KOPT-K1 (cell line): ENCODE results near the gene IFT81.
"Not testable (repeated sequence)": the region's sequence is repeated elsewhere in the genome, so short reads cannot be mapped to it uniquely, and the experiment has no call there.

Source experiments
- H3K27ac ChIP-seq: fragments of 200-600 bp; sonication (generic); 2 replicates; pipeline ENCODE4 v1.5.1; 2016; ENCODE audit warnings: antibody characterized with exemption, mild to moderate bottlenecking, low read depth, low read length; ENCODE audit not compliant: poor library complexity, severe bottlenecking
- H3K36me3 ChIP-seq: fragments of 200-600 bp; sonication (generic); 2 replicates; pipeline ENCODE4 v1.5.1; 2017; ENCODE audit warnings: antibody characterized with exemption, mild to moderate bottlenecking, low read length, moderate library complexity; ENCODE audit not compliant: insufficient read depth
- H3K9me3 ChIP-seq: fragments of 200-600 bp; sonication (generic); 2 replicates; pipeline ENCODE4 v1.5.1; 2017; ENCODE audit warnings: antibody characterized with exemption, low read length, mild to moderate bottlenecking; ENCODE audit not compliant: insufficient read depth, poor library complexity, severe bottlenecking

IFT81 gene

DNA sequence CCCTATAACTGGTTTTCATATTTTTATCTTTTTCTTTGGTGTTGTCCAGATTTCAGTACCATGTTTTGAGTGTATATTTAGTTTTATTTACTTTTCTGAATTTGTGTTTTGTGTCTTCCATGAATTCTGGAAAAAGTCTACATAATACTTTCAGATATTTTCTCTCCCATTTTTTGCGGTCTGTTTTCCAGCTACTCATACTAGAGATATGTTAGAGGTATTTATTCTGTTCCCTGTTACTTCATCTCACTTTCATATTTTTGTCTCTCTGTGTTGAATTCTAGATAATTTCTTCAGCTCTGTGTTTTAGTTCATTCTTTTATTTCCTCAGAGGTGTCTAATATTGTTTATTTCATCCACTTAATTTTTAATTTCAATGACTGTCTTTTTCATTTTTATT is 74.2 kb downstream of the IFT81 start:
- no peak overlapping the region for H3K27ac ChIP-seq

DNA sequence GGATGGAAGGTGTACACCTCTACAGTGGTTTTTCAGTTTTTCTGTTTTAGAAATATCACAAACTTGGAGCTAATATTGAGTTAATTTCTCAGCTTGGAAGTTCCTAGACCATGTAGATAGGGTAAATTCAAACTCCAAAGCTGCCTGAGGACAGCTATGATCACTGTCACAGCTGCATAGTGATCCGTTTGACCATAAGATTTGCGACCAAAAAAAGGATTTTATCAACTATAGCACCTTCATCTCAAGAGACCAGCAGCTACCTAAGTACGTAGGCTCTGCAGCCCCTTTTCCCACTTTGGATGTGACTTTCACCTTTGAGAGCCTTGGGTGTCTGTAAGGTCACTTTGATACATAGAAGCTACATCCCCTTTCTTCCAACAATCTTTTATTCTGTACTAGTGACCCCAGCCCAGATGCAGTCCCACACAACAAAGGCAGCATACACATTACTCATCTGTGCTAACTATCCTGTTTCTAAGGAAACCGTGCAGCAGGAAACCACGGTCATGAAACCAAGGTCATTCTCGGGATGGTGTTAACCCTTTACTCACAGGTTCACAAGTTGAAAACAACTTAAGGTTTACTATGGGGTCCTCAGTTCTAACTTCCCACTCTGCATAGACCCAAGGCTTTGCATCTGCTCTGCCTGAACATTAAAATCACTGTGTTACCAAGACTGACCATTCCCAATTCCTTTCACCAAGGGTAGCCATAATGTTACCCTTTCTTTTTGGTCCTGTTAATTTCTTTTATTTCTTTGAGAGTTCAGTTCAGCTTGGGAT is 75.4 kb downstream of the IFT81 start:
- H3K9me3 ChIP-seq = no peaks in the 10 kb centered on the region
- H3K36me3 ChIP-seq = no peaks in the 10 kb centered on the region
- H3K27ac ChIP-seq = no peak overlapping the region

More for the DNA sequence above, 74.2 kb downstream of the IFT81 start:
- Histone ChIP-seq H3K36me3 (no peaks in the 10 kb centered on the region), H3K9me3 (no peaks in the 10 kb centered on the region)

DNA sequence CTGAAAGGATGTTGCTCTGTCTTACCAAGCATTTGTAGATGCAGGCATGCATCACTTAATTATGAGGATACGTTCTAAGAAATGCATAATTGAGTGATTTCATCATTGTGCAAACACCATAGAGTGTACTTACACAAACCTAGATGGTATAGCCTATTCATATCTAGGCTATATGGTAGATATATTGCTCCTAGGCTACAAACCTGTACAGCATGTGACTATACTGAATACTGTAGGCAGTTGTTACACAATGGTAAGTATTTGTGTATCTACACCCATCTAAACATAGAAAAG is 75.9 kb downstream of the IFT81 start:
- no peak overlapping the region for H3K27ac ChIP-seq
- H3K36me3 ChIP-seq = no peaks in the 10 kb centered on the region
- no peaks in the 10 kb centered on the region for H3K9me3 ChIP-seq

DNA sequence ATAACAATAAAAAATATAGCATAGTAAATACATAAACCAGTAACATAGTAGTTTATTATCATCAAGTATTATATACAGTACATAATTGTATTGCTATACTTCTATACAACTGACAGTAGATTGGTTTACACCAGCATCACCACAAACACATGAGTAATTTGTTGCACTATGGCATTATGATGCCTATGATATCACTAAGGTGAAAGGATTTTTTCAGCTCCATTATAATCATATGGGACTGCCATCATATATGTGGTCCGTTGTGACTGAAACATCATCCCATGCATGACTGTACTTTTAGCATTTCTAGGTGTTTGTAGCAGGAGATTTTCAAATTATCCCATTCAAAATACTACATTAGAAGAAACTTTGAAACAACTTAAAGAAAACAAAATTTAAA is 77.8 kb downstream of the IFT81 start:
- H3K36me3 ChIP-seq = no peaks in the 10 kb centered on the region
- H3K9me3 ChIP-seq = no peaks in the 10 kb centered on the region
- H3K27ac ChIP-seq = no peak overlapping the region

DNA sequence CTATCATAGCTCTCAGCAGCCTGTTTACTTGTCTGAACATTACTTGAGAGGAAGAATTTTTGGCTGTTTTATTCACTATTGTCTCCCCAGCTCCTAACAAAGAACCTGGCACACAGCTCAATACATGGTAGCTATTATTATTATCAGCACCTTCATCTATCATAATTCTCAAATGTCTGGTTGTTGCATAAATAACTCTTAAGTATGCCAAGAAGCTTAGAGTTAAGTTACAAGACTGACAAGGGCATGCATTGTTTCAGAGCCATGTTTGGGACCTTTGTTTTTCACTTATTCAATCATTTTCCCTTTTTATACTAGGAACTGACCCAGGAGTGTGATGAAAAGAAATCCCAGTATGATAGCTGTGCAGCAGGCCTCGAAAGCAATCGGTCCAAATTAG is 79.4 kb downstream of the IFT81 start:
- Histone ChIP-seq H3K9me3 (no peaks in the 10 kb centered on the region), H3K36me3 (no peaks in the 10 kb centered on the region), H3K27ac (no peak overlapping the region)

DNA sequence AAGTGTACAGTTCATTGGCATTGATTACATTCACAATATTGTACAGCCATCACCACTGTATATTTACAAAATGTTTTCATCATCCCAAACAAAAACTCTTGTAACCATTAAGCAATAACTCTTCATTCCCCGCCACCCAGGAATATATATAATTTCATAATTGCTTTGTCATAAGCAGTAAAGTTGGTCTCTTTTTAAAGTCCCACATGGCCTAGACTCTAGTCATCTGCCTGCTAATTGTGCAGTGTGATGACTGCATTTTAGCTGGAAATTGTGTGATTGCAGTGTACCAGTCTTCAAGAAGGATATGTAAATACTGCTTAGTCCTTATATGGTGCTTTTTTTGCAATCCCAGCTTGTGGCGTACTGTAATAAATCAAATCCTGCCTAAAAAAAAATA is 81.8 kb downstream of the IFT81 start:
- H3K36me3 ChIP-seq = no peaks in the 10 kb centered on the region
- no peaks in the 10 kb centered on the region for H3K9me3 ChIP-seq

DNA sequence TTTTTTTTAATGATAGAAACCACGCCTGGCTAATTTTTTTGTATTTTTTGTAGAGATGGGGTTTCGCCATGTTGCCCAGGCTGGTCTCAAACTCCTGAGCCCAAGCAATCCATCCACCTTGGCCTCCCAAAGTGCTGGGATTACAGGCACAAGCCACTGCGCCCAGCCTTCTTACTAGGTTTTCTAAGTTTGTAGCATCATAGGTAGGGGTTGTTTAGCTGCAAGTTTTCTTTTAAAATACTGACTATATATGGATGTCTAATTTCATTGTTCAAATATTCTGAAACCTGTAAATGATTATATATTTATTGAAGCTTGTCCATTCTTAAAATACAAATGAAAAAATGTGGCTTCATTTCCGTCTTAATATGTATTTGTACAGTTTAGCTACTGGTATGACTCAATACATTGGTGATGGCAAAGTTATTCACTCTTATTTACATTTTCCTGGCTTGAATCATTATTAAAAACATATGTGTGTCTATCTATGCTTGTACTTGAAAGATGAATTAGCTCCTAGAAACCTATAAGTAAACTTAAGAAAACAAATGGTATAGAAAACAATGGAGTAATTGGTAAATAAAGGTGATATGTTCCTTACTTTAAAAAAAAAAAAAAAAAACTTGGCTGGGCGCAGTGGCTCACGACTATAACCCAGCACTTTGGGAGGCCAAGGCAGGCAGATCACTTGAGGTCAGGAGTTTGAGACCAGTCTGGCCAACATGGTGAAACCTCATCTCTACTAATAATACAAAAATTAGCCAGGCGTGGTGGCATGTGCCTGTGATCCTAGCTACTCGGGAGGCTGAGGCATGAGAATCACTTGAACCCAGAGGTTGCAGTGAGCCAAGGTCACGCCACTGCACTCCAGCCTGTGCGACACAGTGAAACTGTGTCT is 87.7 kb downstream of the IFT81 start:
- H3K27ac ChIP-seq, H3K36me3 ChIP-seq, H3K9me3 ChIP-seq: not testable (repeated sequence)

More for the DNA sequence above, 81.8 kb downstream of the IFT81 start:
- no peak overlapping the region for H3K27ac ChIP-seq

DNA sequence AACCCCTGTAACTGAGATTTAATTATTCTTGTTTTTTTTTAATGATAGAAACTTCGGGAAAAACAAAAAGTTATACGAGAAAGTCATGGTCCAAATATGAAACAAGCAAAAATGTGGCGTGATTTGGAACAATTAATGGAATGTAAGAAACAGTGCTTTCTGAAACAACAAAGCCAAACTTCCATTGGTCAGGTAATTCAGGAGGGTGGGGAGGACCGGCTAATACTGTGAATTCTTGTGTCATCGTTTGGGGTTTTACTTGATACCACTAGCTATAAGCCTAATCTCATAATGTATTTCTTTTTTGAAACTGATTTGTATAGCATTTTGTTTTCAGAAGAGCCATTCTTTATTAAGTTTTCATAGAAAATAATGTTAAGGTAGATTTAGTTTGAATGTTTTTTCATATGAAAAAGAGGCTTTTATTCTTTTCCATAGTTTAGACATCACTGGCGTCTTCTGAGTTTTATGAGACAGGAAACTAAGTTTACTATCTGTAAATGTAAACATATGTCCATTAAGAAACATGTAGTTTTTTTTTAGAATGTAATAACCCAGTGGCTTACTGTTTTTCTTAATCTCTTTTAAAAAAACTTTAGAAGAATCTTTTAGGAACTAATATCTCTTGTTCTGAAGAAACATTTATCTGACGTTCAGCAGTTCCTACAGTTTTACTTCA is 94.0 kb downstream of the IFT81 start:
- no peak overlapping the region for H3K27ac ChIP-seq
- H3K36me3 ChIP-seq = no peaks in the 10 kb centered on the region
- H3K9me3 ChIP-seq = no peaks in the 10 kb centered on the region

DNA sequence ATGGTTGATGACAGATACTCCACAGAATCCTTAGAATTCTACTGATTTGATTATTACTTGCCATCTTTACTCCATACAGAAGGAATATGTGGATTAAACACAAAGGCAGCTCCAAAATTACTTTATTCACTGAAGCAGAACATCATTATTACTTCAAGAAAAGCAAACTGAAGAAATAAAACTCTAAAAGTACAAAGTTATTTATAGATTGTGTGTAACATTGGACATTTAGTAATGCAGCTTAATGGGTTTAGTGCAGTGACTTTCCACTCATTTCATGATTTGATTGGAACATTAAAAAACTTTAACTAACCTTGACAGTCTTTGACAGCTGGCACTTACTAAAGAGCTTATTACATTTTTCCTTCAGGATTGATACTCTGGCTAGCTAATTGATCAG is 97.9 kb downstream of the IFT81 start:
- H3K9me3 ChIP-seq = no peaks in the 10 kb centered on the region
- H3K36me3 ChIP-seq = no peaks in the 10 kb centered on the region
- H3K27ac ChIP-seq = no peak overlapping the region

DNA sequence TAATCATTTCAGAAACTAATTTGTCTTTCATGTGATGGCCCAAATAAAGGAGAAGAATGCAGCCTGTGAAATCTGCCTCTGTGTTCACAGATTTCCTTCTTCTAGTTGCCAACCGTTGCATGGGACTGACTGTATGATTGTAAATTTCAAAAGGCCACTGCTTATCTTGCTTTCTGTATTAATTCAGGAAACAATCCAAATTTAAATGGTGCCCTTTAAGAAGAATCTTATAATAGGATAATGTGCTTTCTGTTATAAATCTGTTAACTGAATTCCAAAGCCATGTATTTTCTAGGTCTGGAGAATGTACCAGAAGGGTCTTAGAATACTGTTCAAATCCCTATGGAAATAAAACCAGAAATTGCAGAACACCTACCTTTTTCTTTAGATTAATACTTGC is 98.3 kb downstream of the IFT81 start:
- Histone ChIP-seq H3K27ac (no peak overlapping the region), H3K36me3 (no peaks in the 10 kb centered on the region), H3K9me3 (no peaks in the 10 kb centered on the region)

DNA sequence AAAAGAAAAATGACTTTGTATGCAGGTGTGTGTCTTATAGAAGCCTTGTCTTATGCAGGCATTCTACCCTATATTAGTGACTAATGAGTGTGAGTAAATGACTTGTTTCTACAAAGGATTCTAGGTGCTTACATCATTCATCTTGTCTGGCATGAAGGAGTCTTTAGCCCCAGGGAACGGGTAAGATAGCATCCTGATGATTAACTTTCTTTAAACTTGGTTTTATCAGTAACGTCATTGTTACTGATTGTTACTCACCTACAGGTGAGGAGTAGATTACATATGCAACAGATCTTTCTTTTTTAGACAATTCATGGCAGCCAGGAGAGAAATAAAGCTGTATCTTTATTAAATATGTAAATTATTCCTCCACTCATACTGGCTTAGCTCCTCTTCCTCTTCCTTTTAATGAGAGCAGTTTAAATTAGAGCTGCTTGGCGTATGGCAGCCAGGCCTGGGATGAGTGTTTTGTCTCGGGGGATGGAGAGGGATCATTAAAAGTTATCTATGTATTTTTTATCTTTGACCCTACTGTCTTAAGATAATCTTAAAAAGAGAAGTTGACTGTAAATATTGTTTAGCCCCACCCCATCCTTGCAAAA is 99.7 kb downstream of the IFT81 start:
- no peak overlapping the region for H3K27ac ChIP-seq
- no peaks in the 10 kb centered on the region for H3K36me3 ChIP-seq
- no peaks in the 10 kb centered on the region for H3K9me3 ChIP-seq

DNA sequence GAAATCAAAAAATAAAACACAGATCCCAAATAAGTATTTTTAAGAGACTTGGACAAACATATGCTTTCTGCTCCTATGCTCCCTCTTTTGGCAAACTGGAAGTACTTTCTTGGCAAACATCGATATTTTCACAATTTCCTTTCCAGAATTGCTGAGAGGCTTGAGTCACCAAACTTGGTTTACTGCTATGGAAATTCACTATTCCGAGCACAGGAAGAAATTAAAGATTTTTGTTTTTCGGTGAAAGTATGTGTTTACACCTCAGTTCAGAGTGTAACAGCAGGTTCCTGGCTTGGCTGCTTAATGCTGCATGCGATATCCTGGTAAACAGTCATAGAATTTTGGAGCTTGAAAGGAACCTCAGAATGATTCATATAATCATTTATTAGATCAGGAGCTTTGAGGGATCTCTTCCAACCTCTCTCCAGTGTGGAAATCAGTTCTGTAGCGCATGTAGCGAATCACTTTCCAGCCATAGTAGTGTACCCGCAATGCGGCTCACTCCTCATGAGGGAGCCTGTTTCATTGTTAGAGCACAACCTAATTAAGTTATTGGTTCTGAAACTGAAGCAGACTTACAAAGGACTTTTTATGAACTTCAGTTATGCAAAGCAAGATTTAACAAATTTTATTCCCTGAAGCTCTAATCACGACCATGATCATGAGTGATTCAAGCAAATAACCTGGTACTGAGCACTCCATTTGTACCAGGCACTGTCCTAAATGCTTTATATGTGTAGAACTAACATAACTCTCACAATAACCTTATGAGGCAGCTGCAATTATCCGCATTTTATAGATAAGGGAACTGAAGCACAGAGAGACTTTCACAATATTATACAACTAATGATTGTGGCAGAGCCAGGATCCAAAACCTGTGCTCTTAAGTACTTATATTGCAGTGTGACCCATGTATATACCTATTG is 100.5 kb downstream of the IFT81 start:
- Histone ChIP-seq H3K27ac (no peak overlapping the region), H3K36me3 (no peaks in the 10 kb centered on the region), H3K9me3 (no peaks in the 10 kb centered on the region)

DNA sequence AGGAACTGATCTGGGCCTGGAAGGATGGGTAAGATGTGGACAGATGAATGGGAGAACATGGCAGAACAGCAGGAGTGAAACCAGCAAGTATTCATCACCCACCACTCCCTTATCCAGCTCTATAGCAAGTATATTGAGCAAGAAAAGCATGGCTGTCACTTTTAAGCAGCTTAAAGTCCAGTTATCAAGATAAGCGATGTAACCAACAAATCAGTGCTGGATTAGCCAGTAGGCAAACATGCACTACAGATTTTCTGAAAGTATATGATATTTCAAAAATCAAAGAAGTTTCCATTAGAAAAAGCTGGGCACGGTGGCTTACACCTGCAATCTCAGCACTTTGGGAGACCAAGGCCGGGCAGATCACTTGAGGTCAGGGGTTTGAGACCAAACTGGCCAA is 103.0 kb downstream of the IFT81 start:
- Histone ChIP-seq H3K27ac (no peak overlapping the region), H3K9me3 (no peaks in the 10 kb centered on the region), H3K36me3 (no peaks in the 10 kb centered on the region)

DNA sequence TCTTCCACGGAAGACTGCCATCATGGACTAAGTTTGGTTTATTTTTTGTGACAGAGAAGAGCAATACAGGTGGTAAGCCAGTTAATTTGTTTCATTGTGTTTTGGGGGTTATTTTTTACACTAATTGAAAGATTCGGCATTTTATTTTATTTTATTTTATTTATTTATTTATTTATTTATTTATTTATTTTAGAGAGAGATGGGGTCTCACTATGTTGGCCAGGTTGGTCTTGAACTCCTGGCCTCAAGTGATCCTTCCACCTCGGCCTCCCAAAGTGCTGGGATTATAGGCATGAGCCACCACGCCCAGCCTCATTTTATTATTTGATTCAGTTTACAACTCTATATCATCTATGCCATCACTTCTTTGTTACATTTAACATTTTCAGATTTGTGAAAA is 104.2 kb downstream of the IFT81 start:
- not testable (repeated sequence) for H3K27ac ChIP-seq, H3K36me3 ChIP-seq, H3K9me3 ChIP-seq
